ENCODE data around the gene PPP6C.
"Not testable (repeated sequence)": the region's sequence is repeated elsewhere in the genome, so short reads cannot be mapped to it uniquely, and the experiment has no call there.

Gene PPP6C

DNA sequence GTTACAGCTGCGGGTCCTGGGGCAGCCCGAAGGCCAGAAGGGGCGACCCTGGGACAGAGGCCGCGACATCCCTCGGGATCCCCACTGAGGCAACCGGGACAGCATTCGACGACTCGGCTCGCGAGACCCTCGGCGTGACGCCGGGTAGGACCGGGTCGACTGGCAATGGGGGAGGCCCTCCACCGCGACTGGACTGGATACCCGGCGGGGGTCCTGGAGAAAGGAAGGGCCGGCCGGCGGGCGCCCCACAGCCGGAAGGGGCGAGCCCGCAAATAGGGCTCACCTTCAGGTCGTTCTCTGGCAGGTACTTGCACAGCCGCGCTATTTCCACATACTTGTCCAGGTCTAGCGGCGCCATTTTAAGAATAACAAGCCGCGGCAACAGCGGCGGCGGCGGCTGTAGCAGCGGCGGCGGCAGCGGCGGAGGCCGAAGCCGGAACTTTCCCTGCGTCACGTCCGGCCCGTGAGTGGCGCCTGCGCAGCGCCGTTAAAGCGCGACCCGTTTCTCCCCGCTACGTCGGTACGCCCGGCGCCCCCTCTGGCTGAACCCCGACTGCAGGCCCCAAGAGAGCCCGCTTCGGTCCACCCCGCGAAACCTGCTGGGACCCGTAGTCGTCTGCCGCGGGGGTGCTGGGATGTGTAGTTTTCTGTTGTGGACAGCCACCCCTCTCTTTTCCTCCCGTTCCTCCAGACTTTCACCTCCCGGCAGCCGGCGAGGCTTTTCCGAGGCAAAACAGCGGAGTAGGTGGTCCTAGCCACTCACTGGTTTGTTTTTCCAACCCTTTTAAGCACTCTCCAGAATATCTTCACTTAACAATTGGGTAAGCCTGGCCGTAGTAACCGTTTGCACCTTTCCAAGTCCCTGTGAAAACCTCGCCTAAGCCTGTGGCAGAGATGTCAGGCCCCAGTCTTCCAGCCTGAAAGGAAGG is at the start of gene PPP6C:
Gene PPP6C, minus strand, starts transcription at position 443 of the 929 bp plus-strand sequence. Its CDS starts 85 bp downstream, at position 358.
- peak; percentile 86 for DNase-seq

DNA sequence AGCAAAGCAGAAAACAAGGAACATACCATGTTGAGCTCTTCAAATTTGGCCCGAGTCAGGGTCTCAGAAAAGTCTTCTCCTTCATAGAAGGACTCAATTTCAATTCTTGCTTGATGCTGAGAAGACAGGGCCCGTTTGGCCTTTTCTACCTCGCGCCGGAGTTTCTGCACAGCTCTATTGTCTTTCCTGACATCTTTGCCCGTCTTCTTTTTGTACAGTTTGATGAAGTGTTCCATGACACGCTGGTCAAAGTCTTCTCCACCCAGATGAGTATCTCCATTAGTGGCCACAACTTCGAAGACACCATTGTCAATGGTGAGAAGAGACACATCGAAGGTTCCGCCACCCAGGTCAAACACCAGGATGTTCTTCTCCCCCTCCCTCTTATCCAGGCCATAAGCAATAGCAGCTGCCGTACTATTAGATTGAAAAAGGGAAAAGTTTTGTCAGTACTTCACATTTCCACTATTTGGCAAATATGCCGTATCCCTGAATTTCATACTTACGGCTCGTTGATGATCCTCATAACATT is 49.4 kb upstream of the PPP6C start:
- no peak for DNase-seq

DNA sequence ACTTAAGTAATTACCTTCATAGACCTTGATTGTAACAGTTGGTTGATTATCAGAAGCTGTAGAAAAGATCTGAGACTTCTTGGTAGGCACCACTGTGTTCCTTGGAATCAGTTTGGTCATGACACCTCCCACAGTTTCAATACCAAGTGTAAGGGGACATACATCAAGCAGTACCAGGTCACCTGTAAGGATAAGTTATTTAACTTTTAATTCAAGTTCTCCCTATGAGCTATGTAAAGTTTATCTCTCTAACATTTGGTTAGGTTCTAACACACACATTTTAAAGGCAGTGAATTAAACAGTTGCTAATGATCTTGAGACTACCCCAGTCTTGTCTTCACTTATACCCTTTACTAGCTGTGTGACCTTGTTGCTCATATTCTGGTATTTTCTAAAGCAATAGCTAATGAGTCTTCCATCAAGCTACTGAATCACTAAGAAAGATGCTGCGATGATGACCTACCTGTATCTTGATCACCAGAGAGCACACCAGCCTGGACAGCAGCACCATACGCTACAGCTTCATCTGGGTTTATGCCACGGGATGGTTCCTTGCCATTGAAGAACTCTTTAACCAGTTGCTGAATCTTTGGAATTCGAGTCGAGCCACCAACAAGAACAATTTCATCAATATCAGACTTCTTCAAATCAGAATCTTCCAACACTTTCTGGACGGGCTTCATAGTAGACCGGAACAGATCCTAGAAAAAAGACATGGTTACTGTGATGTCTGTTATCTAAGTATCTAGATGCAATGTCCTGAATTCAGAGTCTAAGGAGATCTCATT is 48.7 kb upstream of the PPP6C start:
- DNase-seq, result no peak

DNA sequence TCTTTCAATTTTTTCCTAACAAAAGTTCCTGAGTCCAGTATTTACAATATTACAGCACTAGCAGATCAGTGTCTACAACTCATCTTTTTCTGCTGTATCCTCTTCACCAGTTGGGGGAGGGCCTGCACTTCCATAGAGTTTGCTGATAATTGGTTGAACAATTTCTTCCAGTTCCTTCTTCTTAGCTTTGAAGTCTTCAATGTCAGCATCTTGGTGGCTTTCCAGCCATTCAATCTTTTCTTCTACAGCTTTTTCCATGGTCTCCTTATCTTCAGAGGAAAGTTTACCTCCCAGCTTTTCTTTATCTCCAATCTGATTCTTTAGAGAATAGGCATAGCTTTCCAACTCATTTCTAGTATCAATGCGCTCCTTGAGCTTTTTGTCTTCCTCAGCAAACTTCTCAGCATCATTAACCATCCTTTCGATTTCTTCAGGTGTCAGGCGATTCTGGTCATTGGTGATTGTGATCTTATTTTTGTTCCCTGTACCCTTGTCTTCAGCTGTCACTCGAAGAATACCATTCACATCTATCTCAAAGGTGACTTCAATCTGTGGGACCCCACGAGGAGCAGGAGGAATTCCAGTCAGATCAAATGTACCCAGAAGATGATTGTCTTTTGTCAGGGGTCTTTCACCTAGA is 47.0 kb upstream of the PPP6C start:
- not testable (repeated sequence) for DNase-seq

DNA sequence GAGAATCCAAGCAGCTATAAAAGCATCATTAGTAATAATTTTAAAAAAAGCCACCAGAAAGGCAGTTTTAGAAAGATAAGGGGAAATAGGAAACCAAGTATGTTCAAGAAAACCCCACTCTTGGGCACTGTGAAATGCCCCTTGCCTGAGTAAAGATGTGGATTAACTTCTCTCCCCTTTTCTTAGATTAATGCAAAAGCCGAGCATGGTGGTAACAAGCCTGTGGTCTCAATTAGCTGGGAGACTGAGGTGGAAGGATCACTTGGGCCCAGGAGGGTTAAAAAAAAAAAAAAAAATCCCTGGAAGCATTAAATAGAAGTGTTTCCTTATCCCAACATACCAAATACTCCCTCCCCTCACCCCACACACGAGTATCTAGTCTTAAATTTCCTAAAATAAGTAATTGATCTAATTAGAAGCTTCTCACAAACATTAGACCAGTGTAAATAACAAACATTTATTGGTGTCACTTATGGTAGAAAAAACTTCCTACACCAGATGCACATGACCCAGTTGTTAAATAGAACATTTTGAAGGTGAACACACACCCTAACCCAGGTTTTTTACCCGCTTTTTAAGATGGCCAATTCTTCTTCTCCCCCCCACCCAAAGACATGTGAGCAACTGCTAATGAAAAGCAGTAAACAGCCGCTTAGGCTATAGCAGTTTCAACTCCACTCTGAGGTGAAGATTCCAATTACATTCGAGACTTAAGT is 46.4 kb upstream of the PPP6C start:
- DNase-seq, result no peak

DNA sequence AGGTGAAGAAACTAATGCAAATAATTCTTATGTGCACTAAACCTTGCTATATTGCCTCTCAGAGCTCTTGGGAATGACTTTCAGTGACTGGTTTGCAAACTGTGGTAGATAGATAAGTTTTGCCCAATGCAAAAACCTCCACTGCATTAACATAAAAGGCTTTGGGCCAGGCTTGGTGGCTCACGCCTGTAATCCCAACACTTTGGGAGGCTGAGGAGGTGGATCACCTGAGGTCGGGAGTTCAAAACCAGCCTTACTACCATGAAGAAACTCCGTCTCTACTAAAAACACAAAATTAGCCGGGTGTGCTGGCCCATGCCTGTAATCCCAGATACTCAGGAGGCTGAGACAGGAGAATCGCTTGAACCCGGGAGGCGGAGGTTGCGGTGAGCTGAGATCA is 44.5 kb upstream of the PPP6C start:
- not testable (repeated sequence) for DNase-seq

DNA sequence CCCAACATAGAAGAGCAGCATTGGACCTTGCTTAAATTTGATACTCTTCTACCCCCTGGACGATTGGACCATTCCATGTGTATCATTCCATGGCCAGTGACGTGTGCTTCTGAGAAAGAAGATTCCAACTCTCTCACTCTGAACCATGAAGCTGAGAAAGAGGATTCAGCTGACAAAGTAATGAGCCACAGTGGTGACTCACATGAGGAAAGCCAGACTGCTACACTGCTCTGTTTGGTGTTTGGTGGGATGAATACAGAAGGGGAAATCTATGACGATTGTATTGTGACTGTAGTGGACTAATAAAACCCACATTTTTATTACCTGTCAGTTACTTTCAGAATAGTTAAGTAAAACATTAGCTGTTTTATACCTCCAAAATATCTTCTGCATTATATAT is 44.1 kb upstream of the PPP6C start:
- DNase-seq, result peak; percentile 95

DNA sequence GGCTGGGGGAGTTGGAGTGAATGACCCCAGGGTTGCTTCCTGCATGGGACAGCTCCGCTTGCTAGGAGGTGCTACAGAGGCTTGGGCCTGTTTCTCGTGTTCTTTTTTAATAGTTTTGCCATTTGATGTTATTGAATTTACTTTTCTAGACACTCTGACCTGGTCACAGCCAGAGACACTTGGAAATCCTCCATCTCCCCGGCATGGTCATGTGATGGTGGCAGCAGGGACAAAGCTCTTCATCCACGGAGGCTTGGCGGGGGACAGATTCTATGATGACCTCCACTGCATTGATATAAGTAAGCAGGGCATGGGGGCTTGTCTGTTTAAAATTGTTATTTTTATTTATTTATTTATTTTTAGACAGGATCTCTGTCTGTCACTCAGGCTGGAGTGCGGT is 38.2 kb upstream of the PPP6C start:
- DNase-seq, result no peak

DNA sequence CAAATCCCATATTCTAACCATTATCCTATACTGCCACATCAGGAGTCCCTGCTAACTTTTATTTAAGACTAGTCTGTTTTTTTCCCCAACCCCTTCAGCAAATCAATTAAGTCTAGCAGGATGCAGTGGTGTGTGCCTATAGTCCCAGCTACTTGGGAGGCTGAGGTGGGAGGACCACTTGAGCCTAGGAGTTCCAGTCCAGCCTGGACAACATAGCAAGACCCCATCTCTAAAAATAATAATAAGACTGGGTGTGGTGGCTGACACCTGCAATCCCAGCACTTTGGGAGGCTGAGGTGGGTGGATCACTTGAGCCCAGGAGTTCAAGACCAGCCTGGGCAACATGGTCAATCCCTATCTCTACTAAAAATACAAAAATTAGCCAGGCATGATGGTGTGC is 35.3 kb upstream of the PPP6C start:
- DNase-seq, result not testable (repeated sequence)

DNA sequence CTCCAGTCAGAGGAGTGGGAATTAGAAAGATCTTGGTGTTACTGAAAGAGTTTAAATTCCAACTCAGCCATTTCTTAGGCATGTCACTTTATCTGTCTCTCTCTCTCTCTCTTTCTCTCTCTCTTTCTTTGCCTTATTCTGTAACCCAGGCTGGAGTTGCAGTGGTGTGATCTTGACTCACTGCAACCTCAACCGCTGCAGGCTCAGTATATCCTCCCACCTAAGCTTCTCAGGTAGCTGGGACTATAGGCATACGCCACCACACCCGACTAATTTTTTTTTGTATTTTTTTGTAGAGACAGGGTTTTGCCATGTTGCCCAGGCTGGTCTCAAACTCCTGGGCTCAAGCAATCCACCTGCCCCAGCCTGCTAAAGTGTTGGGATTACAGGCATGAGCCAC is 29.0 kb upstream of the PPP6C start:
- no peak for DNase-seq

DNA sequence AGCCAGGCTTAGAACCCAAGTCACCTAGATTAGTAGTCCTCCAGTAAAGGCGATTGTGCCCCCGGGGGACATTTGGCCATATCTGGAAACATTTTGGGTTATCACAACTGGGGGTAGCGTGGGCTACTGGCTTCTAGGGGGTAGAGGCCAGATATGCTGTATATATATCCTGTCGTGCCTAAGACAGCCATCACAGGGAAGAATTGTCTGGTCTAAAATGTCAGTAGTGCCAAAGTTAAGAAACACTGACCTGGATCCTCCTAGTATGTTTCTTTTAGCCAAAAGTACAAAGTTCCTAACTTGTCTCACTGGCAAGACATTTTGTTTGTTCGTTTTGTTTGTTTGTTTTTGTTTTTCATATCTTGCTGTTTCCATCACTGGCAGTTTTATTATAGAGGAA is 24.6 kb upstream of the PPP6C start:
- no peak for DNase-seq

DNA sequence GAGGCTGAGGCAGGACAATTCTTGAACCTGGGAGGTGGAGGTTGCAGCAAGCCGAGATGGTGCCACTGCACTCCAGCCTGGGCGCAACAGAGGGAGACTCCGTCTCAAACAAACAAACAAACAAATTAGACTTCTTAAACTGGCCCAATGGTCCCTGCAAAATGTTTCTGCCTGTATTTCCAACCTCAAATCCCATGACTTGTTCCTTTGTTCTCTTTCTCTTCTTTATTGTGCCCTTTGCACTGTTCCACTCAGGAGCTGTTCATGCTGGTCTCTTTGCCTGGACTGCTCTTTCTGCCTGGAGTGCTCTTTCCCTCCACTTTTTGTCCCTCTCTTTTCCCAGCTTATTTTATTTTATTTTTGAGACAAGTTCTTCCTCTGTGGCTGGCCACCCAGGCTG is 14.9 kb upstream of the PPP6C start:
- DNase-seq, result no peak

DNA sequence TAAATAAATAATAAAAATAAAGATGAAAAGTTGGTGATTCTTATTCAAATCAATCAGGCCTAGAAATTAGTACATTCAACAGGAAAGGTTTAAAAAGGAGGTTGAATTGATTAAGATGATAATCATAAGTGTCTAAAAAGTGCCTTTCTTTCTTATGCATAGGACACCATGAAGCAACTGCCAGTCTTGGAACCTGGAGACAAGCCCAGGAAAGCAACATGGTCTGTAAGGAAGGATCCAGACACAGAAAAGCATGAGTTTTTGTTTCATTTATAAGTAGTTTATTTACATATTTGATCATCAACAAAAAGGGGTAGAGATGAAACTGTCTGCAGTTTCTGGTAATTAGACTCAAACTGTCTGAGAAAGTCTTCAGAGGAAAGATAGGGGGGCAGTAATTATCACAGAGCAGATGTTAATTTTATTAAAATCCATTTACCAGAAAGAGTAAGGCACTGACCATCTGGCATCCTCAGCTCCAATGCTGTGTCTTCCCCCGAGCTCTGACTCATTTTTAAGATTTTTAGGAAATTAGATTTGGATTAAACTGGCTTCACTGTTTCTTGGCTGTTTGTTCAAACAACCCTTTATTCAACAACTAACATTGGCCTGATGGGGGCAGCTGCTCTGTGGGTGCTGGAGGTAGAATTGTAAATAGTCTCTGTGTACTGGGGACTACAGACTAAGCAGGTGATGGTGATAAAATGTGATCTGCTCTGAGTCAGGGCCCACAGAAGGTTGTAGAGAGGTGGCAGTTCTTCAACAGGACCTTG is 13.4 kb upstream of the PPP6C start:
- DNase-seq, result no peak

DNA sequence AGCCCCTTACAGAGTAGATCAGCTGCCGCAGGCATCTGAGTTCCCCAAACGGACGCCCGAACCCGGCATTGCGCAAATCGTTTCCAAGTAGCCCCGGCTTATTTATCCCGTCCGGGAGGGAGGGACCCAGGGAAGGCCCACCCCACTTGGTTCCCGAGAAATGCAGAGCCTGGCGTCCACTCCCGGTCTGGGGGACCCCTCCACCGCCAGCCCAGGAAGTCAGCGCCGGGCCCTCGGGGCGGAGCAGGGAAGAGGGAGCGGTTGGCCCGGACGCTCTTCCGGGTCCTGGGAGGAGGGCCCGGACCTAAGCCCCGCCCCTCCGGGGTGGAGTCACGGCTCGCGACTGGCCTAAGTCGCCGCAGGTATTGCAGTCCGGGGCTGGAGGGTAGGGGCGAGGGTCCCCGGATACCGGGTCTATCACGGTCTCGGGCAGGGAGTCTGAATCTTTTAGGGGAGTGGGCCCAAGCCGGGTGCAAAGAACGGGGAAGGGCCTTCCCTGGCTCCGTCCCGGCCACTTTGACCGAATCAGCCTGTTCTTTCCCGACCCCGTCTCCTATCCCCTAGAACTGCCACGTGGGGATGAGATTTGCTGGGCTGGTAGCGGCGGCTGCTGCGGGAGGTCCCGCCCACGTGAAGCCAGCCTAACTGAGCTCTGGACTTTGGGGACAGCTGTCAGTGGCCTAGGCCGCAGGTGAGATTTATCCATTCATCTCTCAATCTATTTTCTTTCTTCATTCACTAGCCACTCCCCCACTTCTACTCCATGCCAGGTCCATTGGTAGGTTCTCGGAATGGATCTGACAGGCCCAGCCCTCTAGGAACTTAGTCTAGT is 10.8 kb upstream of the PPP6C start, which contains the start of gene RABEPK:
Gene RABEPK, plus strand, starts transcription at position 327 of the 832 bp plus-strand sequence. CDS start 2,472 bp downstream, outside the sequence.
- DNase-seq, result peak; percentile 85

DNA sequence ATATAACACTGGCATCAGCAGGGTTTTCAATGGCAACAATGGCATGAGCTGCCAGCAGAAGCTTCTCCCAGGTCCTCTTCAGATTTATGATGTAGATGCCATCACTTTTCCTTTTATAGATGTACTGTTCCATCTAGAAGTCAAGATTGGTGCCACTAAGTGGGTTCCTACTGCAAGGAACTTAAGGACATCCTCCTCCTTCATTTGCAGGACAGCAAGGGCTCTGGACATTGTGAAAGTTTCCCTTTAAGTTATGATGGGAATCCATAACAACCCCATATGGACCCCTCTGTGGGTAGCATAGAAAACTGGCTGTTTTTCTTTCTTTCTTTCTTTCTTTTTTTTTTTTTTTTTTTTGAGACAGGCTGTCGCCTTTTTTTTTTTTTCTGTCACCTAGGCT is 6.0 kb upstream of the PPP6C start:
- not testable (repeated sequence) for DNase-seq

DNA sequence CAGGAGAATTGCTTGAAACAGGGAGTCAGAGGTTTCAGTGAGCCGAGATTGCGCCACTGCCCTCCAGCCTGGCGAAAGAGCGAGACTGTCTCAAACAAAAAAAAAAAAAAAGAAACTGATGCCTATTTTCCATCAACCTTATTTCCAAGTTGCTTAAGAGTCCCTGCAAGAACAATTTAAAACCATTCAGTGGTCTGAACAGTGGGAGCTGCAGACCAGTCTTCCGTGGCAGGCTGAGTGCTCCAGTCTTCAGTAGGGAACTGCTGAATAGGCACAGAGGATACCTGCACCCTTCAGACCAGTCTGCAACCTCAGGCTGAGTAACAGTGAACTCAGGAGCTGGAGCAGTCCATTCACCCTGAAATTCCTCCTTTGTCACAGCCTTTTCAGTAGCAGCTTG is 4.9 kb upstream of the PPP6C start:
- not testable (repeated sequence) for DNase-seq

DNA sequence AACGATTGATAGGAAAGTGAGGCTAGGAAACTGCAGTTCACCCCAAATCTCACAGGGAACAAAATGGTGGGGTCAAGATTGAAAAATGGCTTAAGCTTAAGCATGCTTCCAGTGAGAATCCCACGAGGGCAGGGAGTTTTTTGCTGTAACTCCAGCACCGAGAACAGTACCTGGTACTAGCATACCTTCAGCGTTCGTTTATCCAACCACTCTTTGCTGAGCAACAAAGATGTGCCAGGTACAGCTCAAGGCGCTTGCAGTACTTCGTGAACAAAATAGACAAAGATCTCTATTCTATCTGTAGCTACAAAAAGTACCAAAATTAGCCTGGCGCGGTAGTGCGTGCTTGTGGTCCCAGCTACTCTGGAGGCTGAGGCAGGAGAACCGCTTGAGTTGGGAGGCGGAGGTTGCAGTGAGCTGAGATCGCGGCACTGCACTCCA is 778 bp upstream of the PPP6C start:
- no peak for DNase-seq

DNA sequence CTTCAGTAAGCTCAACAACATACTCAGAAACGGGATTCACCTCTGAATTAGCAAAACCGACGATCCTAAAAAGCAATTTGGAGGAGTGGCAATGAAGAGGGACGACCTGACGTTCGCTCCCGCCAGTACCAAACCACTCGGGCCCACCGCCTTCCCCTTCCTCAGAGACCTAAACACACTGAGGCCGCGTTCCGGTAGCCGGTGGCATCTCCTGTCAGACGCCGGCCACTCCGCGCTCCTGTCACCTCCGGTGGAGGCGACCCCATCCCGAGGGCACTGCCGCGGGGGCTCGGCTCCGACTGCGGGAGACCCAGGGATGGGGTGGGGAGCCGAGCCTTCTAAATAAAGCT is 617 bp downstream of the PPP6C start:
- DNase-seq, result no peak

DNA sequence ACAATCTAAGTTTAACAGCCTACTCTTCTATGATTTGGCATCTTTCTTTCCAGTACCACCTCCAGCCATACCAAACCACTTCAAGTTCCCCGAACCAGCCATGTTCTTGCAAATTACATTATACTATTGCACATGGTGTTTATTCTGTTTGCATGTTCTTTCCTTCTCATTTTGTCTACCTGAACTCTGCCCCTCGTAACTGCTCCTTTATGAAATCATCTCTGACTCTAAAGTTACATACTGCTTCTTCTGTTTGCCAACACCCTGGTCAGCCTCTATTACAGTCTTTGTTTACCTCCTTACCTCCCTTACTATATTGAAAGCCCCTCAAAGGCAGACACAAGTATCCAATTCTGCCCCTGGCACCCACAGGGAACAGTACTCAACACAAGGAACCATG is 6.0 kb downstream of the PPP6C start:
- no peak for DNase-seq

DNA sequence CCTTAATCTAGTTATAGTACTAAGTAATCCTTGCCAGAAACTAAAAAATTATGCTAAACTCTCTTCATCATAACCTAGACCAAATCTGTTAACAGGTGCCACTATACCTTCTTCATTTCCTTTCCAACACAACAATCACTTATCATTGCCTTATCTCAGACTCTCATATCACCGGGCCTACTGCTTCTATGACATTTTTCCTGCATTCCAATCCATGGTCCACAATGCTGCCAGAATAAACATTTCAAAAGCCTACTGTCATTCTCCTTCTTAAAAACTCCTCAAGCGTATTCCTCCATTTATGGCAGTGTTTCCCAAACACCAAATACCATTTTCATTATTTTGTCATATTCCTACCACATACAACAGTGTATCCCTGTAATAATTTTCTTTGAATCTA is 6.5 kb downstream of the PPP6C start:
- DNase-seq, result no peak

DNA sequence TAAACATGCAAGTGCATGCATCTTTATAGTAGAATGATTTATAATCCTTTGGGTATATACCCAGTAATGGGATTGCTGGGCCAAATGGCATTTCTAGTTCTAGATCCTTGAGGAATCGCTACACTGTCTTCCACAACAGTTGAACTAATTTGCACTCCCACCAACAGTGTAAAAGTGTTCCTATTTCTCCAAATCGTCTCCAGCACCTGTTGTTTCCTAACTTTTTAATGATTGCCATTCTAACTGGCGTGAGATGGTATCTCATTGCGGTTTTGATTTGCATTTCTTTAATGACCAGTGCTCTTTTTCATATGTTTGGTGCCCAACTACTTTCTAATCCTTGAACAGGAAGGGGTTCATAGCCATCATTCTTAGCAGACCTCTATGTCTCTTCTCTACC is 7.8 kb downstream of the PPP6C start:
- DNase-seq, result not testable (repeated sequence)
